Measurements from ENCODE around the gene KCNJ12. TPM values are rescaled to one million over a fixed set of nuclear protein-coding genes. Genes with fewer than 3 reads are reported as not detected.

Gene KCNJ12
- total and polyA plus RNA-seq, 2 experiments from 2014 or later = 0.61 to 2.4 TPM

- peak overlapping the region; percentile 92 for H3K4me2 ChIP-seq
- no peaks in the 10 kb centered on the region for H3K79me2 ChIP-seq (replicated peaks; ENCODE audit: insufficient read depth)
- H3K27ac ChIP-seq (ENCODE audit: low read depth) = no peak overlapping the region
- H4K20me1 ChIP-seq (replicated peaks; ENCODE audit: insufficient read depth) = 0 out of 2 replicates have a peak, but pooled peaks cover 3% of the 10 kb centered on the region
- Mint-ChIP-seq H3K36me3 (ENCODE audit: low read depth) (no peaks in the 10 kb centered on the region), H3K4me1 (peaks cover 26% of the 10 kb centered on the region; the same call in 2 of the 3 replicates), H3K4me3 (peak overlapping the region; percentile 60), H3K9me3 (peaks cover 3% of the 10 kb centered on the region; the same call in 1 of the 3 replicates), H3K27ac (no peak overlapping the region), H3K27me3 (ENCODE audit: insufficient read depth, low read depth, poor library complexity) (peaks cover 36% of the 10 kb centered on the region)
- 0 out of 2 replicates have a peak, but pooled peaks cover 4% of the 10 kb centered on the region for H3F3A ChIP-seq (replicated peaks; ENCODE audit: low read depth)
- 0 out of 2 replicates have a peak overlapping the region, but pooled peaks have one; percentile 38 for H2AFZ ChIP-seq
- peaks cover 6% of the 10 kb centered on the region; the same call in 1 of the 2 replicates for H3K4me1 ChIP-seq (ENCODE audit: insufficient read depth)
- ATAC-seq = no peak
- no peak for TF ChIP-seq CREB1 (CRISPR knock-in tag; IDR thresholded peaks at IDR 0.05; ENCODE audit: low read depth)
- no peak for TF ChIP-seq STAT1 (IDR thresholded peaks at IDR 0.05; ENCODE audit: unreplicated experiment)
- TF ChIP-seq, protein P1, sequence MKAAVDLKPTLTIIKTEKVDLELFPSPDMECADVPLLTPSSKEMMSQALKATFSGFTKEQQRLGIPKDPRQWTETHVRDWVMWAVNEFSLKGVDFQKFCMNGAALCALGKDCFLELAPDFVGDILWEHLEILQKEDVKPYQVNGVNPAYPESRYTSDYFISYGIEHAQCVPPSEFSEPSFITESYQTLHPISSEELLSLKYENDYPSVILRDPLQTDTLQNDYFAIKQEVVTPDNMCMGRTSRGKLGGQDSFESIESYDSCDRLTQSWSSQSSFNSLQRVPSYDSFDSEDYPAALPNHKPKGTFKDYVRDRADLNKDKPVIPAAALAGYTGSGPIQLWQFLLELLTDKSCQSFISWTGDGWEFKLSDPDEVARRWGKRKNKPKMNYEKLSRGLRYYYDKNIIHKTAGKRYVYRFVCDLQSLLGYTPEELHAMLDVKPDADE (IDR thresholded peaks at IDR 0.05) = no peak
- TF ChIP-seq CTCF (conservative IDR thresholded peaks at IDR 0.05; ENCODE audit: low read depth in 2 of 2) = no peak
- TF ChIP-seq NANOG (IDR thresholded peaks at IDR 0.05; ENCODE audit: borderline replicate concordance) = no peak
- TF ChIP-seq EZH2phosphoT487 (IDR thresholded peaks at IDR 0.05; ENCODE audit: unreplicated experiment) = no peak
- TF ChIP-seq ZNF114 (CRISPR knock-in tag; IDR thresholded peaks at IDR 0.05) = no peak
- TF ChIP-seq POLR2AphosphoS5 (IDR thresholded peaks at IDR 0.05; ENCODE audit: low read depth) = no peak
- no peaks in the 10 kb centered on the region for H3K9me2 ChIP-seq (ENCODE audit: insufficient read depth)
- no peak for DNase-seq (ENCODE audit: low spot score)
- H3K4me3 ChIP-seq = peak overlapping the region; percentile 72
- peaks cover 49% of the 10 kb centered on the region for H3K27me3 ChIP-seq (ENCODE audit: insufficient read depth)
- H3K36me3 ChIP-seq (ENCODE audit: insufficient read depth) = no peaks in the 10 kb centered on the region
Measured at GRCh38 chr17:21375757-21376080, 438 bp upstream of the KCNJ12 start.

- Mint-ChIP-seq H3K4me1 (peaks cover 20% of the 10 kb centered on the region; the same call in 2 of the 3 replicates), H3K4me3 (peak overlapping the region; percentile 74), H3K9me3 (peaks cover 3% of the 10 kb centered on the region; the same call in 1 of the 3 replicates), H3K27me3 (ENCODE audit: insufficient read depth, low read depth, poor library complexity) (peaks cover 41% of the 10 kb centered on the region), H3K27ac (no peak overlapping the region), H3K36me3 (ENCODE audit: low read depth) (no peaks in the 10 kb centered on the region; the same call in 2 of the 3 replicates)
- Histone ChIP-seq H2AFZ (peak overlapping the region; percentile 98), H3K27me3 (ENCODE audit: insufficient read depth) (peaks cover 49% of the 10 kb centered on the region), H3K9me2 (ENCODE audit: insufficient read depth) (no peaks in the 10 kb centered on the region), H3F3A (replicated peaks; ENCODE audit: low read depth) (0 out of 2 replicates have a peak, but pooled peaks cover 4% of the 10 kb centered on the region), H3K27ac (ENCODE audit: low read depth) (no peak overlapping the region), H3K36me3 (ENCODE audit: insufficient read depth) (no peaks in the 10 kb centered on the region), H3K4me2 (peak overlapping the region; percentile 92), H3K4me1 (ENCODE audit: insufficient read depth) (0 out of 2 replicates have a peak, but pooled peaks cover 5% of the 10 kb centered on the region), H3K79me2 (replicated peaks; ENCODE audit: insufficient read depth) (no peaks in the 10 kb centered on the region), H3K4me3 (peak overlapping the region; percentile 72), H4K20me1 (replicated peaks; ENCODE audit: insufficient read depth) (0 out of 2 replicates have a peak, but pooled peaks cover 3% of the 10 kb centered on the region)
- peak; percentile 21 for ATAC-seq
- DNase-seq (ENCODE audit: low spot score) = peak; percentile 64
- peak; percentile 81 for TF ChIP-seq EZH2 (IDR thresholded peaks at IDR 0.05; ENCODE audit: low read depth, unreplicated experiment)
- TF ChIP-seq CTCF (conservative IDR thresholded peaks at IDR 0.05; ENCODE audit: low read depth in 2 of 2) = no peak
Measured at GRCh38 chr17:21376759-21377690, 868 bp downstream of the KCNJ12 start.

Measured in GM23338 (cell line).